Body of pancreas (tissue), 4 donors: ENCODE measurements around the gene EVL.

Experiments
- POLR2A ChIP-seq, 3 donors: fragments of 450-650 bp; IDR thresholded peaks; one replicate each; pipeline ENCODE4 v1.6.1; 2016; ENCODE audit warnings: antibody characterized with exemption in 3 of 3, mild to moderate bottlenecking in 2 of 3
- TF ChIP-seq, protein P1 (sequence below), 7 experiments: fragments of 450-650 bp in 4 of 7; fragments of 200-600 bp in 3 of 7; sonication (generic) in 3 of 7; IDR thresholded peaks; one replicate each; pipeline ENCODE4 v1.5.1; 2016 to 2019; ENCODE audit warnings: antibody characterized with exemption in 7 of 7

- TF ChIP-seq, protein P1, sequence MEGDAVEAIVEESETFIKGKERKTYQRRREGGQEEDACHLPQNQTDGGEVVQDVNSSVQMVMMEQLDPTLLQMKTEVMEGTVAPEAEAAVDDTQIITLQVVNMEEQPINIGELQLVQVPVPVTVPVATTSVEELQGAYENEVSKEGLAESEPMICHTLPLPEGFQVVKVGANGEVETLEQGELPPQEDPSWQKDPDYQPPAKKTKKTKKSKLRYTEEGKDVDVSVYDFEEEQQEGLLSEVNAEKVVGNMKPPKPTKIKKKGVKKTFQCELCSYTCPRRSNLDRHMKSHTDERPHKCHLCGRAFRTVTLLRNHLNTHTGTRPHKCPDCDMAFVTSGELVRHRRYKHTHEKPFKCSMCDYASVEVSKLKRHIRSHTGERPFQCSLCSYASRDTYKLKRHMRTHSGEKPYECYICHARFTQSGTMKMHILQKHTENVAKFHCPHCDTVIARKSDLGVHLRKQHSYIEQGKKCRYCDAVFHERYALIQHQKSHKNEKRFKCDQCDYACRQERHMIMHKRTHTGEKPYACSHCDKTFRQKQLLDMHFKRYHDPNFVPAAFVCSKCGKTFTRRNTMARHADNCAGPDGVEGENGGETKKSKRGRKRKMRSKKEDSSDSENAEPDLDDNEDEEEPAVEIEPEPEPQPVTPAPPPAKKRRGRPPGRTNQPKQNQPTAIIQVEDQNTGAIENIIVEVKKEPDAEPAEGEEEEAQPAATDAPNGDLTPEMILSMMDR (IDR thresholded peaks at IDR 0.05) = no peak
- TF ChIP-seq POLR2A (IDR thresholded peaks at IDR 0.05) = no peak
These were observed 46.9 kb downstream of the EVL start for GRCh38 chr14:100111931-100112704.
